Activated CD8-positive, alpha-beta memory T cell treated with anti-CD3 and anti-CD28 coated beads for 36 hours (primary cell): ENCODE measurements around the gene ADAMTSL3. TPM values are rescaled to one million over a fixed set of nuclear protein-coding genes. Genes with fewer than 3 reads are reported as not detected.

Source experiments
- CTCF ChIA-PET: fragments of 350-600 bp; sonication (Branson Sonifier 250); formaldehyde crosslinking; loops from one replicate; lab custom pipeline; 2021; ENCODE audit warnings: antibody characterized with exemption; lab: Charles Lee
- POLR2A ChIA-PET: fragments of 350-600 bp; sonication (Branson Sonifier 250); formaldehyde crosslinking; loops from one replicate; lab custom pipeline; 2021; ENCODE audit warnings: antibody characterized with exemption; lab: Charles Lee
- total RNA-seq, 2 experiments: library from RNA; stranded (reverse); gene quantifications; one replicate each; pipeline ENCODE4 v1.2.3, GENCODE V29; 2021

Gene ADAMTSL3
- total RNA-seq, 2 experiments from 2014 or later = not detected

DNA sequence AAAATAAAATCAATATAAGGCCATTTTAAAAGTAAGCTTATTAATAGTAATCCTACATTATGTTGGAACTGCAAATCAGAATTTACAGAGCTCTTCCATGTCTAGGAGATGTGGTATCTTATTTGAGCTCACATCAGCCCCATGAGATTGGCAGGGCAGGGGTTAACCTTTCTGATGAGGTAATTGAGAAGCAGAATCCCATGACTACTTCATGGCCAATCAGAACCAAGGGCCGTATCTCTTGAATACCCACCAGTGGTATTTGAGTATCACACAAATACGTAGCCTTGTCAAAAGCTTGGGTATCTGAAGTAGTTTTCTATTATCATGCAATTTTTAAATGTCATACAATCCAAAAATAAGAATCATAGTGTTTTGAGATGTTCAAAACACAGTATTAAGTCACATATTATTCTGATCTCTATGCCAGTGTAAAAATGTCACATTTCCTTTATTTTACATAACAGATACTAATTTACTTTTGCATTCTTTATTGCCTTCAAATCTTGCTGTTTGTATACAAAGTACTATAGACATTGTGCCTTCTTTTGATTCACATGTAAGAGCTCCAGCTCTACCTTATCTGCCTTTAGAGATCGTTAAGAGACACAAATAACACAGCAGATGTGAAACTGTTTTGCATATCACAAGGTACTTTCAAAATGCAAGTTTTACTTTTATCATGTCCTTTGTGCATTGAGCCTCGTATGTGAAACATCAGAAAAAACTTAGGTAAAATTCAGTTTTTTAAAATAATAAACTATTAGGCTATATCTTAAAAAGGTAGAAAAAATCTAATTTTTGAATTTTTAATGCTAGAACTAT lies 329.9 kb downstream of the ADAMTSL3 start:
- CTCF ChIA-PET = no interaction called here

DNA sequence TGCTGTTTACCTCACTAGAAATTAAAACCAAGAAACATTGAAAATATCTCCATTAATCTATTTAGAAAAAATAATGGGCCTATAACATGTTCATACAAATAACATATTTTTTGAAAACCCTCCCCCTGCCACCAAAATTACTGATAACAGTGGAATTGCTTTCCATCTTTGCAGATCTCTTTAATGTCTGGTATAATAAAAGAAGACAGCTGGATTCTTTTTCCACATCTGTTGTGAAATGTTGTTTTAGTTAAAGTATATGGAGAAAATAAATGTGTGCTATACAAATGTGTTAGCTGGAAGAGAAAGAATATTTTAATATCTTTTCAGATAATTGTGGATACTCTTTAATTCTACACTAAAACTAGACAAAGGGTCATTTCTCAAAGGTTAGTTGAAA lies 330.7 kb downstream of the ADAMTSL3 start:
- ChIA-PET CTCF (no interaction called here), POLR2A (no interaction called here)

More for the DNA sequence above, 329.9 kb downstream of the ADAMTSL3 start:
- POLR2A ChIA-PET = no interaction called here

DNA sequence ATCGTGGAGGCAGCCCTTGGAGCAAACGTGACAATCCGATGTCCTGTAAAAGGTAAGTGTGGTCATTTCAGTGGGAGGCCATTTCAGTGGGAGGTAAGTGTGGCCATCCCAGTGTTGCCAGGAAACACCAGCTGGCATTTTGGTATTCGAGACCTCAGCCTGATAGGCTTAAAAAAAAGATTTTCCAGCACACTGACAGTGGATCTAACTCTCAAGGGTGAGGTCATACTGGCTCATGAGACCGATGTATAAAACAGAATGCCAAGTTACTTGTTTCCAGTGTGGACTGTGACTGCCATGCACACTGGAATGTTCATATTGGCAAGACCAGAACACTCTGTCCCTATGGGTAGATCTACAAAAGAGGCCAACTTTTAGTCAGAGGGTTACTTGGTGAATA lies 337.2 kb downstream of the ADAMTSL3 start:
- CTCF ChIA-PET = no interaction called here

DNA sequence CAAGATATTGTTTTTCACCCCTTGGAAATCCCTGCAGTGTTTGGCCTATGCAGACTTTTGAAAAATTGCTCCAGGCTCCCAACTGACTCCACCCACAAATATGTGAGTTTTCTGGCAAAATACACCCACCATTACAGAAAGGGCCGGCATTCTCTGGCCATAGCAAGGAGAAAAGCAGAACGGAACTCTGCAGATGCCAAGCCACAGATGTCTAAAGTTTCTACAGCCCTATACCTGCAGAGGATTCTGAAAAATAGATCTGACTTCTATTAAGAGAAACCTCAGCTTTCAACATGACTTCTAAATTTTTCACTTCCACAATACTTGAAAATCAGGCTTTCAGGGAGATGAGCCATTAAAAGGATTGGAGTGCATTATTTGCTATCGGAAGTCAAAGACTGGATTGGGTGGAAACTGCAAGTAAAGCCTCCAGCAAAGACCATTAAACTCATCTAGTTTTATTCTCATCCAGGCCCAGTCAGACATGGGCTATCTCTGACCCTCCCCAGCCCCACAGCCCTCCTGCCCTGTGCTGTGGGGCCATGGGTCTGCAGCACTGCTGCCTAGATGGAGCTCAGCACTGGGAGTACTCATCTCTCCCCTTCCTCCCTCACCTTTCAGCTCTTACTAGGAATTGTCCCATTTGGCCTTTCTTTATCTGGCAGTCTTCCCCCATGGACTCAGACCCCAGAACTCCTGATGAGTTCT lies 338.6 kb downstream of the ADAMTSL3 start:
- ChIA-PET POLR2A (no interaction called here), CTCF (no interaction called here)

More for the DNA sequence above, 337.2 kb downstream of the ADAMTSL3 start:
- POLR2A ChIA-PET = no interaction called here

DNA sequence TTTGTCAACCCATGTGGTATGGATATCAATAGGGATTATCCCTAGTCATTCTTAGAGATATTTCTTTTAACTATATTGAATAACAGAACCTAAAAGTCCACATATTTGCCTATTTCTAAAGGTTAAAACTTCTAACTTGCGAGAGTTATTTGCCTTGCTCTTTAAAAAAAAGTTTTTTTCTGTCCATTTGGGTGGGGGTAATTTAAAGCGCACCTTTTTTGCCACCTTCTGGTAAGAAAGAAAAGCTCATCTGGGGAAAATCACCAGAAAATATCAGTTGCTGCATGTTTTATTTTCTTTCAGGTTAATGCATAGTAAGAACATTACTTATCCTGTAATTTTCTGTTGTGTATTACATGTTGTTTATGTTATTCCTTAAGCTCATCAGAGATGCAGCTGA lies 339.7 kb downstream of the ADAMTSL3 start:
- CTCF ChIA-PET = no interaction called here
- POLR2A ChIA-PET = no interaction called here

DNA sequence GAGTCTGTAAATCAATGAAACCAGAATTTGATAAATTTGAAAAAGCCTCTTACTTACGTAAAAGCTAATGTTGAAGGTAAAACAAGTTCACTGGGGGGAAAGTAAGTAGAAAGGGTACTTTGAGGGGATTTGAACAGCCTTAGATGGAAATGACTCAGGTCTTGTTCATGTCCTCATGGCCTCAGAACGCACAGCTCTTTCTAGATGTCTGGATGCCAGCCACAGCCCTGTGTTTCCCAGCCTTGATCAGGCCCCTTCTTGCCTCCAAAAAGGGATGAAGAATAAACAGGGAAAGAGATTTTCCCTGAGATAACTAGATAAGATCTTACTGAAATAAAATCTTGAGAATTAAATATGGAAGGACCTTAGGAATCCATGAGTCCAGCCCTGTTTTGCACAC lies 344.6 kb downstream of the ADAMTSL3 start:
- ChIA-PET POLR2A (no interaction called here), CTCF (no interaction called here)

DNA sequence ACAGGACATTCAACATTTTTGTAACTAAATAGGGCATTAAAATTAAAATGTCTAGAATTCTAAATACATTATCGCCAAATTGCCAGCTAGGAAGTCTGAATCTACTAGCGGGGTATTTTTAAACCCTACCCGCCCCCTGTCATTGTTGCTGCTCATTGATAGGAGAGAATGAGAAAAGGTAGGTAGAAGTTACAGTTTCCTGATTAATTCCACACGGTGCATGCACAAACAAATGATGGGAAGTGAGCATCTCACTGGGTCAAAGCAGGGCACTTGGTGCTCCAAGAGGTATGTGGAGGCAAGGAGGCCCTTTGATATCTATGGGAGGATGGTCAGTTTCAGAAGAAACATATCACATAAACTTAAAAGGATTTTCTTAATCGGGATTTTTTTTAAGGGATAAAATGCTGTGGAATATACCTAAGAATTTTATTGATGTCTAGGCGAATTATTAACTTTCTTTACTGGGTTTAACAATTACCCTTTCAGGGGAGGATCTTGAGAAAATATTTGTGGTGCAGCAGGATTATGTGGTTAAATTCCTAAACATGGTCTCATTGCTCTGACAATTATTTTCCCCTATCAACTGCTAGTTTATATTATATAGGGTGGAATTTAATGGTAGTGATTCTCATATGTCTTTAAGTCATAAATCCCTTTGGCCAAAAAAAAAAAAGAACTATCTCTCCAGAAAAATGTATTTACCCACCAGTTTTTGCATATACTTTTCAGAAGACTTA lies 345.6 kb downstream of the ADAMTSL3 start:
- CTCF ChIA-PET = no interaction called here
- POLR2A ChIA-PET = no interaction called here

DNA sequence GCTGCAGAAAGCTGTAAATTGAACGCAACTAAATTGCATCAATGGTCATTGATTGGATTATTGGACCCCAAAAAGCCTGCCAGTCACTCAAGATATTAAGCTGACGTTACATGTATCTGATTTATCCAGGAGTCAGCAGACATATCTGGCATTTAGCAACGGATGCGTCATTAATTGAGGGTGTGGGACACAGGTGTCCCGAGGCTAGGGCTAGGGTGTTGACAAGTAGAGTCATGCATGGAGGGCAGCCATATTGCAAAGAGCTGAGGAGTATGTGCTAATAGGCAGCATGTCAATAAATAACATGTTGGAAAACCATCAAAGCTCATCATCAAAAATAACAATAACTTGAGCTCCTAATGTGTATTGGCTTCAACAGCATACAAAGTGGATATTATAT lies 347.1 kb downstream of the ADAMTSL3 start:
- ChIA-PET CTCF (no interaction called here), POLR2A (no interaction called here)

DNA sequence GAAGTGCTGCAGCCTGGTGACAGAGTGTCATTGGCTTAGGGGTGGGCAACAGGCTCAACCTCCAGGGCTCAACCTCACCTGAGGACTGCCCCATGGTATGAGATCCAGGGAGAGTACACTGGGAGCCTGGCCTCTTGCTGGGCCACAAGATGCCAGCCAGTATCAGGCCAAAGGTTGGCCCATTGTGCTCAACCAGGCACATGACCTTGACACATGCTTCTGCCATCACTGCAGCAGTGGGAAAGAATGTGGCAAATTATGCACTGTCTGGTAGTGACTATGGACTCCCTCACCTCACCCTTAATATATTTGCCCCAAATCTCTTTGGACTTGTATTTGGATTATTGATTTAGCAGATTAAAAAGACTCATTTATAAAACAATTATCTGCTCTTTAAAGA lies 347.7 kb downstream of the ADAMTSL3 start:
- ChIA-PET CTCF (no interaction called here), POLR2A (no interaction called here)

DNA sequence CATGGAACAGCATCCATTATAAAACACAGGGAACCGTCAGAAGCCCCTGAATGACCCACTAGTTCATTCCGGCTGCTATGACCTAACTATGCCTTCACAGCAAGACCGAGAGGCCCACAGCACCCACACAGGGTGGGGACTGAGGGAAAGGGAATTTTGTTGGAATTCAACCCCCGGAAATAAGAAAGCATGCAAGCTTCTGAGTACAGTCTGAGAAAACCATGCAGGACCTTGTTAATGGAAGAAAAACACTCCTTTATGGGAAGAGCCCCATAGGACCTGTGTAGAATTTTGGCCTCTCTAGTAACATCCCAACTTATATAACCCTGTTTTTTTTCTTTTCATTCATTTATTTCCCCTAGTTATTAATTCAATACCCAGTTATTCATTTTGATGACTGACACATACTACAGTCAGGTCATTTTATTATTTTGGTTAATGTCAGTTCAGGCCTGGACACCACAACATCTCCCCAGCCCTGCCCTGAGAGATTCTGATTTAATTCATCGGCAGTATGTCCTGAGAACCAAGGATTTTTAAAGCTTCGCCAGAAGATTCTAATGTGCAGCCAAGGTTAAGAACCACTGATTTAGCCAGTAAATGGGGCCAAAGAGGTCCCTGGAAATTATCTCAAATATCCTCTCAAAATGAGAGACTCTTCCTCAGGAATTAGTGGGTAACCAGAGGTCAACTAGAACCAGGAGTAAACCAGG lies 350.0 kb downstream of the ADAMTSL3 start:
- POLR2A ChIA-PET = no interaction called here
- CTCF ChIA-PET = no interaction called here

DNA sequence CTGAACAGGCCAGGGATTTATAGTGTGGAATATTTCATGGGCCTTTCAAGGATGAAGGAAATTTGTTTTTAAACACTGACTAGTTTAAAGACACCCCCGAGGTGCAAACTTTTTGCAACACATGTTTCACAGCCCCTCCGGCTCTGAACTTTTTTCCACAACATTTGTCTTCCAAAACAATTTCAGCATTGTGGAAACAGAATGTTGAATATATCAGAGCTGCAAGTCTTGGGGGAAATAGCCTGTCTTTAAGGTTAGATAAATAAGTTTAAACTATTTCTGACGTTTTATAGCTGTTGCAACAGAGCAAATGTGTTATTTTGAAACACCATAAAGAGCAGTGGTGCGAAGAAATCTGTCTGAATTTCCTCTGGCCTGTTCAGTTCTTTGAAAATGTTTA lies 352.5 kb downstream of the ADAMTSL3 start:
- ChIA-PET CTCF (no interaction called here), POLR2A (no interaction called here)

DNA sequence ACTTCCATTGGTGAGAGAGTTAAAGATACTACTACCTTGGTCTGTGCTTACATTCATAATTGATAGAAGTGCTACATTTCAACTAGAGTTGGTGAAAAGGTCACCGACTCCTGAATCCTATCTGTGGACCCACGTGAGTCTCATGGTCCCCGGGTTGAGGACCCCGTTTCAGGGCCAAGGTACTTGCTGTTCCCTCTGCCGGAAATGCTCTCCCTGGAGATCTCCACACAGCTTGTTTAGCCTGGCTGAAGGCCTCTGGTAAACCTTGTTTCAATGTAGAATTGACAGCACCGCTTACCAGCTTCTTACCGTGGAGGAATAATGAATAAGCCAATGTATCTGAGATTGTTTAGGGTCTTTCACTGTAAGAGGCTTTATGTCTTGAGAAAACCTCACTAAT lies 355.7 kb downstream of the ADAMTSL3 start:
- ChIA-PET CTCF (no interaction called here), POLR2A (no interaction called here)

DNA sequence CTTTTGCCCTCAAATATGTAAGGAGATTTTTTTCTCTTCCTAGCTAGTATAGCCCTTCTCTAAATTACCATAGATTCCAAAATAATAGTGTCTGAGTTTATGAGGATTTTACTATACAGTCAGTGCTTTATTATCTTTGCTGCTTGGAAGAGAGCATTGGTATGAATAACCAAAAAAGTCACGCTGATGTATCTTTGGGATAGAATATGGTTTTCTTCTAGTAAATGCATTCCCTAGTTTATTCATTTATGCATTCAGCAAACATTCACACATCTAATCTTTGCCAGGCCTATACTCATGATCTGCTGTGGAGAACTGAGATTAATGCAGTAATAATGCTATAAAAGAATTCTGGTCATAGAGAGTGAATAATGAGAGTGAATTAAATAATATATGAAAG lies 356.3 kb downstream of the ADAMTSL3 start:
- CTCF ChIA-PET = no interaction called here
- POLR2A ChIA-PET = no interaction called here

DNA sequence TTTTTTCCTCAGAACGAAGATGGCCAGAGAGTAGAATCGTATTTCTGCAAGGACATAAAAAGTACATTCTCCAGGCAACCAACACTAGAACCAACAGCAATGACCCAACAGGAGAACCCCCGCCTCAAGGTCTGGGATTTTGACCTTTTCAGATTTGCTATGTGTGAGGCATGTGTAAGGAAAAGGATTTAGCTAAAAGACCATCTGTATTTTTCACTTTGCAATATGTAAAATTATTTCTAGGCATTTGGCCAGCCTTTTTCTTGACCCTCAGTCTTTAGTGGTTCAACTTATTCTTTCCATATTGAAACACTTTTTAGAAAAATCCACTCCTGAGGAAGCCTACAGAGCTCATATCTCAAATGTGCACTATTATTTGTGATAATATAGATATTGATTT lies 362.4 kb downstream of the ADAMTSL3 start:
- CTCF ChIA-PET = no interaction called here

DNA sequence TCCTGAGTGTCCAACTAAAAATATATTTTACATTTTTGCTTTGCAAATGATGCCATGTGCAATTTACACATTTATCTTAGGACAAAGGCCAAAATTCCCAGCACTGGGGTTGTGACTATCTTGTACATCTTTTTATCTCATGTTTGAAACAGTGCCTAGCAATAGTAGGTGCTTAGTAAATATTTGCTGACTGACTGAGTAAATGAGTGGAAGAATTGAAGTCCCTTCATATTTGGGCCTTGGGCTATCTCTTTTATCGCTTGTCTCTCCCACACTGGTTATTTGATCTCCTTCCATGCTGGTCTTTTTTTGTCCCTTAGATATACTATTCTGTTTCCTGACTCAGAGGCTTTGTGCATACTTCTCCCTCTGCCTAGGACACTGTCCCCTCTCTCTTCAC lies 368.6 kb downstream of the ADAMTSL3 start:
- POLR2A ChIA-PET = no interaction called here
- CTCF ChIA-PET = no interaction called here

More for the DNA sequence above, 362.4 kb downstream of the ADAMTSL3 start:
- POLR2A ChIA-PET = no interaction called here

DNA sequence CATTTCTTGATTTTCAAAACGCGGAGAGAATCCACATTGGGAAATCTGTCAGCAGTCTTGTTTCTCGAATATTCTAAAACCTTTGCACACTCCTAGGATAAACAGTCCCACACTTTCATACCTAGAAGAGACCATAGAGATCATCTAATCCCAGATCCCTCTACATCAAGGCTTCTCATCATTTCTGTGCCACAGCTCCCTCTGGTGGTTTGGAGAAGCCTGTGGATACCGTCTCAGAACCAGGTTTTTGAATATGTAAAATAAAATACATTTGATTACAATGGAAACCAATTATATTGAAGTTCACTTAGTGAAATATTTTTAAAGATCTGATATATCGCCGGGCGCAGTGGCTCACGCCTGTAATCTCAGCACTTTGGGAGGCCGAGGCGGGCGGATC lies 369.7 kb downstream of the ADAMTSL3 start:
- ChIA-PET CTCF (no interaction called here), POLR2A (no interaction called here)

DNA sequence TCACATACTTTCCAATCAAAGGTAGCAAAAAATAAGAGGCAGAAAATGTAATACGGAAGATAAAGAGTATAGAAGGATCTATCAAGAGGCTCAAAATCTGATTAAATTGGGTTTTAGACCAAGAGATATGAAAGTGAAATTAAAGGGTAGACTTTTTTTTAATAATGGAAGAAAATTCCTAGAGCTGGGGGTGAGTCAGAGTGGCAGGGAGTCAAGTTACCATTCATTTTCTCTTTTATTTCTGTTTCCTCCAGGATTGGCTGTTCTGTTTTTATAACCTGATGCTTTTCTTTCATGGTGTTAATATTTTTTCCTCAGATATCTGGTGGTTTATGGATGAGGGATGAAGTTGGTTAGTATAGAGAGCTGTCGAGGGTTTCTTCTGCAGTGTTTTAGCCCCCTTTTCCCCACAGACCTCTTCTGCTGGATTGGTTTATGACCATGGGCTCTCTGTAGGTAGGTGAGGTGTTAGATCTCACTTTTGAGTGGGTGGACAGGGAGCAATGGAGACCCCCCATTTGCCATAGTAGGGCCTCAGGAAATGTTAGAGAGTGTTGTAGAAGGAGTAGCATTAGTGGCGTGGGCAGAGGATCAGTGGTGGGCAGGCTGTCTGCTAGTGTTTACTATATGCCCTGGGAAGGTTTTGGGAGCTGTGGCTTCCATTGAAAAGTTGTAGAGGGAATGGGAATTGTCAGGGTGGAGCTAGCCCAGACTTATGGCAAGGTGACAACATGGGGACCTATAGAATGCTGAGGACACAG lies 380.1 kb downstream of the ADAMTSL3 start:
- CTCF ChIA-PET = no interaction called here
- POLR2A ChIA-PET = interaction anchor here (0.5 kb wide), 1 partner anchor 700 kb away, joined by 4 read pairs; no protein-coding TSS in a partner anchor

DNA sequence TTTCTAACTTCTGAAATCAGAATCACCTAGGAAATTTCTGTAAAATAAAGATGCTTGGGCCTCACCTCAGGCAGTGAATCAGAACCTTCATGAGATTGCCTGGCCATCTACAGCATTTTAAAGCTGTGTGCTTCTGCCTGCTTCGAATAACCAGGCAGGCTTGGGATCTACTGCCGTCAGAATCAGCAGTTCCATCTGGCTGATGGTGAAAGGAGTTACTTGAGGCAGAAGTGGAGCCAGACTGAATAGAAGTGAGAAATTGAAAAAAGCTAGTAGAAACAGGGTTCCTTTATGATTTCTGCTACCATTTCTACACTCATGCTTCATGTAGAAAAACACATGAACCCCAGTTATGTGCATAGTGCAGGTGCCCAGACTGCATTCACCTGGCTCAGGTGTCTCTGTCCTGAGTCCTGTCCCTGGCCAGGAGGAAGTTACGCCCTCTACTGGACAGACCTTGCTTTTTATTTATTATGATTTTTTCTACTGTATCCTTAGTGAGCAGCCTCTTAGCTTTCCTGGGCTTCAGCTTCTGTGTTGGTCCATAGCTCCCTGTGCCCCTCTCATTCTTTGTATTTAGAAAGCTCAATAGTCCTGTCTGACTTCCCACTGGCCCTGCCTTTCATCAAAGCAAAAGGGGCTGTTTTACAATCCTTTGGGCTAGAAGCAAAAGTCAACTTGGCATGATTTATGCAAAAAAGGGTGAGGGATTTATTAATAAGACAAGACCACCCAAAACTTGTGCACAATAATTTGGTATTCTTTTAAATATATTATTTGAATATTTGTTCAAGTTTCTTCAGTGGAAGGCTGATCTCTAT lies 380.9 kb downstream of the ADAMTSL3 start:
- ChIA-PET POLR2A (no interaction called here), CTCF (interaction anchor here (0.9 kb wide), 1 partner anchor 15 kb away, joined by 3 read pairs; no protein-coding TSS in a partner anchor)
